Measurements from ENCODE around the gene CCL15.

Gene CCL15

GRCh38 chr17:36011201-36011600, 9.8 kb upstream of the CCL15 start:
- no peak overlapping the region for H3K4me3 ChIP-seq (ENCODE audit: low read depth, low read length)
- no peak for DNase-seq (ENCODE audit: low read depth)
- TF ChIP-seq CTCF (IDR thresholded peaks at IDR 0.05; ENCODE audit: low read depth, low read length, missing control alignments) = no peak
- in situ Hi-C loops (cut with HindIII; ENCODE audit: low sequenced_read_pairs) = no loop called here

GRCh38 chr17:36008998-36009665, 7.8 kb upstream of the CCL15 start:
- H3K4me3 ChIP-seq (ENCODE audit: low read depth, low read length) = no peak overlapping the region
- in situ Hi-C loops (cut with HindIII; ENCODE audit: low sequenced_read_pairs) = no loop called here
- DNase-seq (ENCODE audit: low read depth) = no peak
- TF ChIP-seq CTCF (IDR thresholded peaks at IDR 0.05; ENCODE audit: low read depth, low read length, missing control alignments) = peak; percentile 11

- no peak for DNase-seq (ENCODE audit: low read depth)
- no peak overlapping the region for H3K4me3 ChIP-seq (ENCODE audit: low read depth, low read length)
- in situ Hi-C loops (cut with HindIII; ENCODE audit: low sequenced_read_pairs) = no loop called here
- TF ChIP-seq CTCF (IDR thresholded peaks at IDR 0.05; ENCODE audit: low read depth, low read length, missing control alignments) = no peak
These were observed 3.3 kb upstream of the CCL15 start for GRCh38 chr17:36004594-36005108.

- TF ChIP-seq CTCF (IDR thresholded peaks at IDR 0.05; ENCODE audit: low read depth, low read length, missing control alignments) = no peak
- H3K4me3 ChIP-seq (ENCODE audit: low read depth, low read length) = no peak overlapping the region
- no peak for DNase-seq (ENCODE audit: low read depth)
- in situ Hi-C loops (cut with HindIII; ENCODE audit: low sequenced_read_pairs) = no loop called here
These were observed 1.3 kb upstream of the CCL15 start for GRCh38 chr17:36002631-36003030.

GRCh38 chr17:36001862-36002603, 680 bp upstream of the CCL15 start:
- no peak overlapping the region for H3K4me3 ChIP-seq (ENCODE audit: low read depth, low read length)
- in situ Hi-C loops (cut with HindIII; ENCODE audit: low sequenced_read_pairs) = no loop called here
- DNase-seq (ENCODE audit: low read depth) = no peak
- TF ChIP-seq CTCF (IDR thresholded peaks at IDR 0.05; ENCODE audit: low read depth, low read length, missing control alignments) = no peak

GRCh38 chr17:36000732-36001109, 632 bp downstream of the CCL15 start:
- in situ Hi-C loops (cut with HindIII; ENCODE audit: low sequenced_read_pairs) = no loop called here
- no peak for TF ChIP-seq CTCF (IDR thresholded peaks at IDR 0.05; ENCODE audit: low read depth, low read length, missing control alignments)
- no peak for DNase-seq (ENCODE audit: low read depth)
- H3K4me3 ChIP-seq (ENCODE audit: low read depth, low read length) = no peak overlapping the region

Measured in astrocyte of the cerebellum (primary cell).